NCI-H774 (cell line): ENCODE data around the gene PILRA.

Experiments
- DNase-seq: peaks from one replicate; lab custom pipeline; 2025; lab: John Stamatoyannopoulos, UW

The PILRA gene

DNA sequence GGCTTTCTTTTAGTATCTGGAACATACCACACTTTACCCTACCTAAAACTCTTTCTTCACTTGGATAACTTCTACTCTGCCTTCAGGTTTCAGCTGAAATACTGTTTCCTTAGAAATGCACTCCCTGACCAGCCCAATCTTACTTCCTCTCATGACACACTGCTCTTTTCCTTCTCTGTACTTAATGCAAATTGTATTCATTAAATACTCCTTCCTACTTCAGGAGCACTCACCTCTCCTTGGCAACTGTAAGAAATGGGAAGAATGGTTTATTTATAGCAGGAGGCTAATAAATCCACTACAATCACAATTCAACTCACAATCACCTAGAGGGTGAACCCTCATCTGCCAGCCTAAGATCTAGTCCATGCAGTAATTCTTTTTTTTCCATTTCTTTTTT, 40.1 kb downstream of the PILRA start:
- no peak for DNase-seq

- DNase-seq, result no peak
These were observed 40.6 kb downstream of the PILRA start for GRCh38 chr7:100413889-100414288.

GRCh38 chr7:100415448-100415847, 42.2 kb downstream of the PILRA start:
- DNase-seq, result no peak

DNA sequence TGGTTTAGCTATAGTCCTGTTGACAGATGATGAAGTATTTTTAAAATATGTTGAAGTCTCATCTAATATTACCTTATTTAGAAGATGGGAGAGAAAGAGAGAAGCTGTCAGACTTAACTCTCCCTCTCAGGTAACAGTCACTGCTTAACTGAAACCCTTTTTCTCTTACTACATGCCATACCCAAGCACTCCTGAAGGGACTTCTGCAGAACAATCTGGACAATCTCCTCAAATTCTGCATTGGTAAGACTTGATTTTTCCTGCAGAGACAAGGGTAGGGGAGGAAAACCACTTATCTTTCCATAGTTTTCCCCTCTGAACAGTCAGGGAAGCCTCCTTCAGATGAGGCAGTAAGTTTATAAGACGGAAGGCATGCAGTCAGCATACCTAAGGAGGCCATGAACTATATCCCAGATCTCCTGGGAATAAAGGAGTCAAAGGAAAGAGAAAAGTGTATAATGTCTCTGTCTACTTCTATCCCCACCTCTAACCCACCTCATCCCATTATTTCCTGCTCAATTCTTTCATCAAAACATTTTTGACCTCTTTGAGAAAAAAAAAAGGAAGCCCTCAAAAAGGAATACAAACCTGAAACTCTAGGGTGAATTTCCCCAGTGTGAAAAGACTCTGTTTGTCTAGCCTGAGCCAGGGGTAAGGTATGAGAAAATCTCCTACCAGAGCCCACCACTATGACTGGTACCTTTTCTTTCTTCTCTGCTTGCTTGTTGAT, 45.8 kb downstream of the PILRA start:
- DNase-seq, result no peak

GRCh38 chr7:100419660-100420226, 46.5 kb downstream of the PILRA start:
- DNase-seq, result no peak

DNA sequence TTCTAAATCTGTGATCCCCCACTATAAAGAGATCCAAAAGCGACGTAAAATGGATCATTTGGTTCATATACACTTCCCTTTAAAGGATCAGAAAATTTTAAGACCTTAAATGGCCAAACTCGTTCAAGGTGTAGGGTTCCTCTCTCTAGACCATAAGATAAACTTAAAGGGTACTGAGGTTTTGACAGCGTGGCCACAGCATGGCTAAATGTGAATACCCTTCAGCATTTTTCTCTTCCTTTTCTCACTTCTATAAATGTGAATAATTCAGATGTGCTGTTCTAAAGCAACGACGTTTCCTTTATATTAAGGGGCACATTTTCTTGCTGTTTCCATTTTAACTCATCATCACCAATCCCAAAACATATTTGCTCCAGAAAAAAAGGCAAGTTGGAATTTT, 50.0 kb downstream of the PILRA start:
- DNase-seq, result no peak

GRCh38 chr7:100425347-100425746, 52.1 kb downstream of the PILRA start:
- DNase-seq, result no peak

DNA sequence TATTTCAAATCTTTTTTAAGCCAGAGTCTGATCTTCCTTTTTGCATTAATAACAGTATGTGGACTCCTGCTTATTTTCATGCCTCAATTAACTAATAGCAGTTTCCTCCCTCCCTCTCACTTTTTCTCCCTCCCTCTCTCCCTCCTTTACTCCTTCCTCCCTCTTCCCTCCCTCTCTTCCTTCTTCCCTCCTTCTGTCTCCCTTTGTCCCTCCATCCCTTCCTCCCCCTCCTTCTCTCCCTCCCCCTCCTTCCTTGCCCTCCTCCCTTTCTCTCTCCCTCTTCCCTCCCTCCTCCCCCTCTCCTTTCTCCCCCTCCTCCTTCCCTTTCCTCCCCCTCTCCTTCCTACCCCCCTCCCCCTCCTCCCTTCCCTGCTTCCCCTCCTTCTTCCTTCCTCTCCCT, 53.2 kb downstream of the PILRA start:
- no peak for DNase-seq

GRCh38 chr7:100427762-100428198, 54.5 kb downstream of the PILRA start:
- no peak for DNase-seq

GRCh38 chr7:100428199-100428966, 55.1 kb downstream of the PILRA start, which contains the start of gene ZCWPW1:
Gene ZCWPW1 (minus strand): TSS chr7:100428703. CDS start chr7:100420649, 8,054 bp downstream.
- DNase-seq, result peak; percentile 93

- peak; percentile 98 for DNase-seq
These were observed 55.8 kb downstream of the PILRA start for GRCh38 chr7:100428967-100429636.

DNA sequence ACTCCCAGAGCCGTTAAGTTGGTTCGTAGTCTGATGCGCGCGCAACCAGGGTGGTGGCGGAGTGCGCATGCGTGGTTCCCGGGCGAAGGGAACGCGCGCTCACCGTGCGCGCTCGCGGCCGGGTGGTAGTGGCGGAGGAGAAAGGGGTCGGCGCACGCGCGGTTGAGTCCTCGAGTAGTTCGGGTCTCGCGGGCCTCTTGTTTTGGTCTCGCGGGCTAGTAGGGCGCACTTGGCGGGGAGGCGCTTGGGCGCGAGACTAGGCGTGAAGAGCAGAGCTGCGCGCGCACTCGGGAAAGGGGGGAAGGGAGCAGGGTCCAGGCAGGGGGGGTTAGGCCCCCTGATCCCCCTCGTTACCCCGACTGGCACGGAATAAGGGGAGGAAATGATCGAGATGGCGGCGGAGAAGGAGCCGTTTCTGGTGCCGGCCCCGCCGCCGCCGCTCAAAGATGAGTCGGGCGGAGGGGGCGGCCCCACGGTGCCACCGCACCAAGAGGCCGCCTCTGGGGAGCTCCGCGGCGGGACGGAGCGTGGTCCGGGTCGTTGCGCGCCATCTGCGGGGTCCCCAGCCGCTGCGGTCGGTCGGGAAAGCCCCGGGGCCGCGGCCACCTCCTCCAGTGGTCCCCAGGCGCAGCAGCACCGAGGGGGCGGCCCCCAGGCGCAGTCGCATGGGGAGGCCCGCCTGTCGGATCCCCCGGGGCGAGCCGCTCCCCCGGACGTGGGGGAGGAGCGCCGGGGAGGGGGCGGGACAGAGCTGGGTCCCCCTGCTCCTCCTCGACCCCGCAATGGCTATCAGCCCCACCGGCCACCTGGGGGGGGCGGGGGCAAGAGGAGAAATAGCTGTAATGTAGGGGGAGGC, 56.6 kb downstream of the PILRA start, which contains the start of gene MEPCE:
MEPCE (plus strand) TSS at position 195 of the 856 bp plus-strand sequence; CDS start at position 383, 188 bp downstream.
- DNase-seq, result peak; percentile 95

GRCh38 chr7:100430493-100431285, 57.4 kb downstream of the PILRA start:
- no peak for DNase-seq

DNA sequence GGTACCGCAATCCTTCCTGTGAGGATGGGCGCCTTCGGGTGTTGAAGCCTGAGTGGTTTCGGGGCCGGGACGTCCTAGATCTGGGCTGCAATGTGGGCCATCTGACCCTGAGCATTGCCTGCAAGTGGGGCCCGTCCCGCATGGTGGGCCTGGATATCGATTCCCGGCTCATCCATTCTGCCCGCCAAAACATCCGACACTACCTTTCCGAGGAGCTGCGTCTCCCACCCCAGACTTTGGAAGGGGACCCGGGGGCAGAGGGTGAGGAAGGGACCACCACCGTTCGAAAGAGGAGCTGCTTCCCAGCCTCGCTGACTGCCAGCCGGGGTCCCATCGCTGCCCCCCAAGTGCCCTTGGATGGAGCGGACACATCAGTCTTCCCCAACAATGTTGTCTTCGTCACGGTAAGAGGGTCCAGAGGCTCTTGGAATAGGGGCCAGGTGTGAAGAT, 58.0 kb downstream of the PILRA start:
- DNase-seq, result no peak

- no peak for DNase-seq
These were observed 58.8 kb downstream of the PILRA start for GRCh38 chr7:100432053-100432452.

GRCh38 chr7:100432621-100433275, 59.5 kb downstream of the PILRA start:
- DNase-seq, result no peak

GRCh38 chr7:100433276-100433591, 59.9 kb downstream of the PILRA start:
- DNase-seq, result no peak

DNA sequence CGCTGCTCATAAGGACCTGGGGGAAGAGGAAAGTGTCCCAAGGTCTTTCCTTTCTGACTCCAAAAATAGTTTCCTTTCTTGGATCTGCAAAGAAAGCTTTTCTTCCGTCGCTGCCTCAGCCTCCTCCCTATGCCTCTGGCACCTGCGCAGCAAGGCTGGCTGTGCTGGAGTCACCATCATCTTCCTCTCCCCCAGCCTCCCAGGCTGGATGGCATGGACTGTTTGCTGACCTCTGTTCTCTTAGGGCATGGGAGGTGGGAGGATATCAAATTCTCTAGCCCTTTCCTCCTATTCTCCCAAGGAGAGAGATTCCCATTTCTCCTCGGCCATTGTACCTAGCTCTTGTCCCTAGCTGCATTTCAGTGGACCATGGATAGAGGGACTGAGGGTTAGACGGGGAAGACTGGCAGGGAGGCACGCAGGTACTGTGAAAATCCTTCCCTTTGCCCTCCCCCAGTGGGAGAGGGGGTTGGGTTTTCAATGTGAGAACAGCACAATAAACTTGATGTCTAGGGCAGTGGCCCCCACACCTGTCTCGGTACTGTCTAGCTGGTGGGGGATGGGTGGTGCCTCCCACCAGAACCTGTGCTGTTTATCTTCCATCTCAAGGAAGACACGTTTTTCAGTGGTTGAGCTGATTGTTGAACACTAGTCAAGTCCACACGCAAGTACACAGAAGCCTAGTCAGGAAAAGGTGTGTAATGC, 60.5 kb downstream of the PILRA start:
- DNase-seq, result no peak
